GM12892 (cell line): ENCODE measurements around the gene ODF2. TPM values are rescaled to one million over a fixed set of nuclear protein-coding genes. Genes with fewer than 3 reads are reported as not detected.
A peak's percentile ranks its signal among the peaks of the same experiment; 100 is the strongest.
"Not testable (repeated sequence)": the region's sequence is repeated elsewhere in the genome, so short reads cannot be mapped to it uniquely, and the experiment has no call there.

Experiments
- DNase-seq: peaks from one replicate; pipeline ENCODE4 v3.0.0; 2011; ENCODE audit not compliant: insufficient read length
- FAIRE-seq: peaks from 2 replicates; lab custom pipeline; 2011; peaks lifted over from hg19 to GRCh38; lab: Jason Lieb, UNC
- POLR2A ChIP-seq: IDR thresholded peaks from 2 replicates; pipeline ENCODE4 v1.6.1; 2011; ENCODE audit warnings: low read depth, low read length, control low read depth
- POLR2AphosphoS5 ChIP-seq: IDR thresholded peaks from 2 replicates; pipeline ENCODE4 v1.6.1; 2011; ENCODE audit warnings: low read depth, low read length, control low read depth
- TAF1 ChIP-seq: IDR thresholded peaks from 2 replicates; pipeline ENCODE4 v1.6.1; 2011; ENCODE audit warnings: low read depth, mild to moderate bottlenecking, control low read depth, low read length, borderline replicate concordance
- polyA plus RNA-seq: library from polyadenylated mRNA; unstranded; fragments of >200 nt; gene quantifications from one replicate; pipeline ENCODE4 v1.2.1, GENCODE V29; 2012; ENCODE audit warnings: missing spikeins, inconsistent platforms; ENCODE audit not compliant: missing spikeins

The ODF2 gene
- 23.2 TPM for polyA plus RNA-seq

- peak; percentile 99 for DNase-seq
- FAIRE-seq: peak; percentile 97
- peak; percentile 85 for TF ChIP-seq POLR2A
- TF ChIP-seq TAF1: 0 out of 2 replicates have a peak, but pooled peaks have one; percentile 22
- TF ChIP-seq POLR2AphosphoS5: peak; percentile 85
These were observed at the start of gene ODF2 for GRCh38 chr9:128455849-128456612. Gene ODF2 (plus strand): TSS chr9:128456006. CDS start chr9:128456092, 86 bp downstream.

- FAIRE-seq (no peak), DNase-seq (no peak)
- no peak for TF ChIP-seq POLR2A
- TF ChIP-seq TAF1: no peak
- TF ChIP-seq POLR2AphosphoS5: no peak
These were observed 48.9 kb upstream of the ODF2 start for GRCh38 chr9:128406848-128407391.

- no peak for TF ChIP-seq POLR2A
- no peak for TF ChIP-seq TAF1
- TF ChIP-seq POLR2AphosphoS5: no peak
- DNase-seq (no peak), FAIRE-seq (no peak)
These were observed 46.8 kb upstream of the ODF2 start for GRCh38 chr9:128408963-128409431.

- DNase-seq (no peak), FAIRE-seq (no peak)
- no peak for TF ChIP-seq TAF1
- TF ChIP-seq POLR2A: no peak
- no peak for TF ChIP-seq POLR2AphosphoS5
These were observed 46.4 kb upstream of the ODF2 start for GRCh38 chr9:128409450-128409849.

GRCh38 chr9:128409978-128410377 is 45.8 kb upstream of the ODF2 start:
- FAIRE-seq (no peak), DNase-seq (no peak)
- no peak for TF ChIP-seq POLR2A
- no peak for TF ChIP-seq POLR2AphosphoS5
- no peak for TF ChIP-seq TAF1

- no peak for TF ChIP-seq POLR2AphosphoS5
- no peak for TF ChIP-seq TAF1
- TF ChIP-seq POLR2A: no peak
- no peak for DNase-seq
- FAIRE-seq: no peak
These were observed 44.3 kb upstream of the ODF2 start for GRCh38 chr9:128411364-128412119.

- DNase-seq (no peak), FAIRE-seq (no peak)
- no peak for TF ChIP-seq POLR2AphosphoS5
- TF ChIP-seq POLR2A: no peak
- no peak for TF ChIP-seq TAF1
These were observed 43.6 kb upstream of the ODF2 start for GRCh38 chr9:128412120-128412790.

- not testable (repeated sequence) for DNase-seq, FAIRE-seq
These were observed 42.1 kb upstream of the ODF2 start for GRCh38 chr9:128413728-128414127.

GRCh38 chr9:128414461-128414860 is 41.3 kb upstream of the ODF2 start:
- DNase-seq (no peak), FAIRE-seq (no peak)
- TF ChIP-seq TAF1 (no peak), POLR2A (no peak), POLR2AphosphoS5 (no peak)

GRCh38 chr9:128415281-128415680 is 40.5 kb upstream of the ODF2 start:
- no peak for DNase-seq
- TF ChIP-seq POLR2AphosphoS5 (no peak), POLR2A (no peak), TAF1 (no peak)
- FAIRE-seq: no peak

- DNase-seq (no peak), FAIRE-seq (no peak)
These were observed 39.8 kb upstream of the ODF2 start for GRCh38 chr9:128416014-128416413.

GRCh38 chr9:128416432-128417019 is 39.3 kb upstream of the ODF2 start:
- no peak for DNase-seq
- no peak for FAIRE-seq
- TF ChIP-seq TAF1 (no peak), POLR2AphosphoS5 (no peak), POLR2A (no peak)

More at GRCh38 chr9:128416014-128416413, 39.8 kb upstream of the ODF2 start:
- no peak for TF ChIP-seq POLR2AphosphoS5
- TF ChIP-seq POLR2A: no peak
- no peak for TF ChIP-seq TAF1
